HG03342 (cell line): Measurements from ENCODE around the gene FAM72C.
"Not testable (repeated sequence)": the region's sequence is repeated elsewhere in the genome, so short reads cannot be mapped to it uniquely, and the experiment has no call there.

ENCODE experiments used
- ATAC-seq: cut with Tn5 transposase; IDR thresholded peaks from one replicate; pipeline ENCODE4 v1.9.1; 2021; ENCODE audit warnings: mild to moderate bottlenecking, moderate library complexity; ENCODE audit not compliant: unreplicated experiment

Gene FAM72C

DNA sequence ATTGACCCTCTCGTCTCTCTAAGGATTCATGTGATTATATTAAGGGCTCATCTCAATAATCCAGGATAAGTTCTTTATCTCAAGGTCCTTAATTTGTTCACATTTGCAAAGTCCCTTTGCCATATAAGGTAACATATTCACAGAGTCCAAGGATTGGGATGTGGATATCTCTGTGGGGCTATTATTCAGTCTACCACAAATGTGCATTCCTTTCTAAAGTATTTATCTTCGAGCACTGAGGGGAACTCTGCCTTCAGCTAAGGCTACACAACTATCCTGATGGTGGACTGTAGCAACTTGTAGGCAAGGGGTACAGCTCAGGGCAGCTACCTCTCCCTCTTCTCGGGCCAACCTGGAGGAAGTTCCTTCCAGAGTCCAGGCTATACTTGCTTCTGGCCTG is 53.2 kb downstream of the FAM72C start:
- not testable (repeated sequence) for ATAC-seq

DNA sequence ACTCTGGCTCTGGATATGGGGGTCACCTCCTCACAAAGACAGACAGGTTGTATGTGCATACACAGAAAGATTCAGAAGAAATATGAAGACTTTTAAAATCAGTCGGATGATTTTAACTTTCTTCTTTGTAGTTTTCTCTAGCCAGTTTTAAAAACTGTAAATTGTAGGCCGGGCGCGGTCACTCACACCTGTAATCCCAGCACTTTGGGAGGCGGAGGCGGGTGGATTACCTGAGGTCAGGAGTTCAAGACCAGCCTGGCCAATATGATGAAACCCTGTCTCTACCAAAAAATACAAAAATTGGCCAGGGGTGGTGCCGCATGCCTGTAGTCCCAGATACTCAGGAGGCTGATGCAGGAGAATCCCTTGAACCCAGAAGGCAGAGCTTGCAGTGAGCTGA is 58.1 kb downstream of the FAM72C start:
- not testable (repeated sequence) for ATAC-seq
